Activated T-cell treated with anti-CD3 and anti-CD28 coated beads, Interleukin-2, amount 50 U/mL, for 24 hours (primary cell): ENCODE measurements around the gene TLE4.
"Not testable (repeated sequence)": the region's sequence is repeated elsewhere in the genome, so short reads cannot be mapped to it uniquely, and the experiment has no call there.

Experiments
- DNase-seq: peaks from one replicate; pipeline ENCODE4 v3.0.0-alpha.2; 2020
- H3K27ac Mint-ChIP-seq: 2 replicates; pipeline ENCODE4 v1.8.0; 2020; ENCODE audit warnings: mild to moderate bottlenecking, mixed read lengths
- H3K27me3 Mint-ChIP-seq: 2 replicates; pipeline ENCODE4 v1.8.0; 2020; ENCODE audit warnings: mixed read lengths
- H3K36me3 Mint-ChIP-seq: 2 replicates; pipeline ENCODE4 v1.8.0; 2020; ENCODE audit warnings: low read depth, mixed read lengths
- H3K4me1 Mint-ChIP-seq: 2 replicates; pipeline ENCODE4 v1.8.0; 2020; ENCODE audit warnings: low read depth, mixed read lengths
- H3K4me3 Mint-ChIP-seq: 2 replicates; pipeline ENCODE4 v1.8.0; 2020; ENCODE audit warnings: mild to moderate bottlenecking, moderate library complexity, mixed read lengths
- H3K9me3 Mint-ChIP-seq: 2 replicates; pipeline ENCODE4 v1.8.0; 2020; ENCODE audit warnings: mixed read lengths

The TLE4 gene

GRCh38 chr9:79604921-79605562 is 33.3 kb downstream of the TLE4 start:
- no peak for DNase-seq
- Mint-ChIP-seq H3K4me1 (peaks cover 38% of the 10 kb centered on the region), H3K36me3 (peaks cover 33% of the 10 kb centered on the region), H3K27ac (no peak overlapping the region), H3K4me3 (no peak overlapping the region), H3K9me3 (peaks cover 11% of the 10 kb centered on the region), H3K27me3 (no peaks in the 10 kb centered on the region)

GRCh38 chr9:79606529-79606928 is 34.8 kb downstream of the TLE4 start:
- not testable (repeated sequence) for H3K27me3 Mint-ChIP-seq, H3K4me3 Mint-ChIP-seq, DNase-seq, H3K27ac Mint-ChIP-seq
- peaks cover 27% of the 10 kb centered on the region for H3K36me3 Mint-ChIP-seq
- peaks cover 11% of the 10 kb centered on the region for H3K9me3 Mint-ChIP-seq
- peaks cover 42% of the 10 kb centered on the region for H3K4me1 Mint-ChIP-seq

GRCh38 chr9:79609468-79610018 is 37.8 kb downstream of the TLE4 start:
- peaks cover 5% of the 10 kb centered on the region for H3K9me3 Mint-ChIP-seq
- H3K27ac Mint-ChIP-seq = no peak overlapping the region

DNA sequence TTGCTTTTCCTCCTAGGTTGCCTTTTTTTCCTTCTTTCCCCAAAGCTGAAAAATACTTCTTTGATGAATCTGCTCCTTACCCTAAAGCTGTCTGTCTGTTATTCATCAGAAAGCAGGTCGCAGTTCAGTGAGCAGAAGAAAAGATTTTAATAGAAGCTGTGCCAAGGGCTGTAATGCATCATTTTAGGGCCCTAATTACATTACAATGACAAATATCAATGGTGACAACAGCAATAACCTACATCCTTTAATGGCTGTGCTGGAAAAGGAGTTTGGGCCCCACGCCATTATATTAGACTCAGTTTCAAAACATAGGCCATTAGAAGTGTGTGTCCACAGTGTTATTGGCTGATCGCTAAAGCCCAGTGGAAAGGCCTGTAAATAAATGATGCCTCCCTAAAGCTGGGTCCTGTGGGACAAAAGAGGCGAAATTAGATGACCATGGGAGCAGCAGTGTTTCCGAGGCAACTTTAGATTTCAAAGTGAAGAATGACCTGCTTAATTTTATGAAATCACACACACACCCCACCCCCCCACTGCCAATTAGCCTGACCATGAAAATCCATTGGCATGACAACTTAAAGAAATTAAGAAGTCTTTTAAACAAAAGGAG is 38.4 kb downstream of the TLE4 start:
- H3K9me3 Mint-ChIP-seq = peaks cover 5% of the 10 kb centered on the region
- H3K27me3 Mint-ChIP-seq = no peaks in the 10 kb centered on the region
- no peak overlapping the region for H3K4me3 Mint-ChIP-seq
- DNase-seq = no peak
- H3K36me3 Mint-ChIP-seq = peaks cover 34% of the 10 kb centered on the region
- H3K27ac Mint-ChIP-seq = no peak overlapping the region
- peaks cover 58% of the 10 kb centered on the region for H3K4me1 Mint-ChIP-seq

More at GRCh38 chr9:79609468-79610018, 37.8 kb downstream of the TLE4 start:
- Mint-ChIP-seq H3K4me1 (peaks cover 54% of the 10 kb centered on the region), H3K27me3 (no peaks in the 10 kb centered on the region), H3K36me3 (peaks cover 30% of the 10 kb centered on the region), H3K4me3 (no peak overlapping the region)
- no peak for DNase-seq

GRCh38 chr9:79610791-79611614 is 39.2 kb downstream of the TLE4 start:
- DNase-seq = no peak

DNA sequence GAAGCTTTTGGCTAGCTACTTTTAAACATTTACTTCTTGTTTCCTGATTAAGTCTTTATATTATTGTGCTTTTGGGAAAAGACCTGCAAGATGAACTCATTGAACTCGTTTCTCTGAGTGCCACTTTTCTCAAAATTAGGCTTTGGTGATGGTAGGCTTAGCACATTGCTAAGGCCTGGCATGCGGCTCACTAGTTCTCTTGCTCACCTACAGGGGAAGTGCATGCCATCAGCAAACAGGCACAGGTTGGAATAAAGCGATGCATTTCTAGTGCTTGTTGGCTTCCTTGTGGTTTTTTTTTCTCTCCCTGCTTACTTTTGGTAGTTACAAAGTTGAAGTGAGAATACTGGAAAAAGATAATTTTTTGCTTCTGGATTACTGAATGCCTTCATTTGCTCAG is 41.4 kb downstream of the TLE4 start:
- DNase-seq = no peak
- H3K4me3 Mint-ChIP-seq = no peak overlapping the region
- no peak overlapping the region for H3K27ac Mint-ChIP-seq
- H3K36me3 Mint-ChIP-seq = peaks cover 24% of the 10 kb centered on the region
- H3K27me3 Mint-ChIP-seq = no peaks in the 10 kb centered on the region
- no peaks in the 10 kb centered on the region for H3K9me3 Mint-ChIP-seq
- peaks cover 63% of the 10 kb centered on the region for H3K4me1 Mint-ChIP-seq

More at GRCh38 chr9:79610791-79611614, 39.2 kb downstream of the TLE4 start:
- Mint-ChIP-seq H3K36me3 (peaks cover 36% of the 10 kb centered on the region), H3K4me1 (peaks cover 58% of the 10 kb centered on the region), H3K27ac (no peak overlapping the region), H3K27me3 (no peaks in the 10 kb centered on the region), H3K4me3 (no peak overlapping the region), H3K9me3 (peaks cover 5% of the 10 kb centered on the region)

GRCh38 chr9:79615038-79615437 is 43.3 kb downstream of the TLE4 start:
- Mint-ChIP-seq H3K27me3 (no peaks in the 10 kb centered on the region), H3K9me3 (no peaks in the 10 kb centered on the region), H3K27ac (no peak overlapping the region), H3K36me3 (peaks cover 23% of the 10 kb centered on the region), H3K4me3 (no peak overlapping the region), H3K4me1 (peaks cover 66% of the 10 kb centered on the region)
- no peak for DNase-seq

DNA sequence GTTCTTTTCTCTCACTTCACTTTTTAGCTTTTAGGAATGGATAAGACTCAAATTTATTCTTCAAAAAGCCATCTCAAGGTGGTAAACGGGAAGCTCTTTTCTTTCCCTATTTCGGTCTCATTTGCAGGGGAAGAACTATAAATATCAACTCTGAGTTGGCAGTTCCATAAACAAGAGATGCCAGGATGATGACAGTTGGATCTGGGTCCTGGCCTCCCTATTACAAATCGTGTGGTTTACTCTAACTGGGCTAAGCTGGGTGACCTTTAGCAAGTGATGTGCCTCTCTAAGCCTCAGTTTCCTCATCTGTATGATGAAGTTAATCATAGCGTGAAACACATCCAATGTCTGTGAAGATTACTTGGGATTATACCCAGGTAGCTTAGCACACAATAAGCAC is 44.2 kb downstream of the TLE4 start:
- Mint-ChIP-seq H3K9me3 (no peaks in the 10 kb centered on the region), H3K36me3 (peaks cover 23% of the 10 kb centered on the region), H3K4me3 (no peak overlapping the region), H3K27ac (no peak overlapping the region), H3K4me1 (peaks cover 62% of the 10 kb centered on the region), H3K27me3 (no peaks in the 10 kb centered on the region)
- no peak for DNase-seq

DNA sequence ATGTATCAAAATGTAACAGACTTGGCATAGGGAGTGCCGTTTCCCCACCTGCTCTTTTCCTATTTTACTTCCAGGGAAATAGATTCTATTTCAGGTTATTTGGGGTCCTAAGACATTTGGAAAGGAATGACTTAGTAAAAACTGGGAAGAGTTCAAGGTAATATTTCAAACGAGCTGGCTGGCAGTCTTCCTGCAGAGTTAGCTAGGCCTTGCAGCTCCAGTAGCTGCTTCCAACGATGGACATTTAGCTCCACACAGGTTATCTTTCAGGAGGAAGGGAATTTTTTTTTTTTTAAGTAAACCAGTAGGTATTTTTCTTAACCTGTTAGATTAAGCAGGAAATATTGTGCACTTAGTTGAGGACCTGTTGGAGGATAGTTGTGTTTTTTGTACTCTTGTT is 45.2 kb downstream of the TLE4 start:
- Mint-ChIP-seq H3K4me3 (no peak overlapping the region), H3K36me3 (peaks cover 23% of the 10 kb centered on the region), H3K4me1 (peaks cover 62% of the 10 kb centered on the region), H3K9me3 (no peaks in the 10 kb centered on the region), H3K27ac (no peak overlapping the region), H3K27me3 (no peaks in the 10 kb centered on the region)
- no peak for DNase-seq

DNA sequence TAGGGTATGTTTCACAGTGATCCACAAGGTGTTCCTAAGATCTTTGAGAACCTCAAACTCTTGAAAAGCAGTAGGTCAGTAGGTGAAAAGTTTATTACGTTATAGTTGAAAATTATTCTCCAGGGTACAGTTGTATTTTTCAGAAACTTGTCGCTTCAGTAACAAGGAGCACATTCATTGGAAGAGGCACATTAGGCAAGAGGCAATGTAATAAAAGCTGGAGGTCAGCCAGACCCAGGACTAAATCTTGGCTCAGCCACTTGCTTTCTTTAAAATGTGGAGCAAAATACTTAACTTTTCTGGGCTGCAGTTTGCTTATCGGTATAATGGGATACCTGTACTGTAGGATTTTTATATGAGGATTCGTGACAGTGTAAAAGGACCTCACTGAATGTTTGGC is 45.6 kb downstream of the TLE4 start:
- no peak overlapping the region for H3K27ac Mint-ChIP-seq
- peaks cover 22% of the 10 kb centered on the region for H3K36me3 Mint-ChIP-seq
- no peak for DNase-seq
- H3K27me3 Mint-ChIP-seq = no peaks in the 10 kb centered on the region
- peaks cover 61% of the 10 kb centered on the region for H3K4me1 Mint-ChIP-seq
- no peaks in the 10 kb centered on the region for H3K9me3 Mint-ChIP-seq
- no peak overlapping the region for H3K4me3 Mint-ChIP-seq

DNA sequence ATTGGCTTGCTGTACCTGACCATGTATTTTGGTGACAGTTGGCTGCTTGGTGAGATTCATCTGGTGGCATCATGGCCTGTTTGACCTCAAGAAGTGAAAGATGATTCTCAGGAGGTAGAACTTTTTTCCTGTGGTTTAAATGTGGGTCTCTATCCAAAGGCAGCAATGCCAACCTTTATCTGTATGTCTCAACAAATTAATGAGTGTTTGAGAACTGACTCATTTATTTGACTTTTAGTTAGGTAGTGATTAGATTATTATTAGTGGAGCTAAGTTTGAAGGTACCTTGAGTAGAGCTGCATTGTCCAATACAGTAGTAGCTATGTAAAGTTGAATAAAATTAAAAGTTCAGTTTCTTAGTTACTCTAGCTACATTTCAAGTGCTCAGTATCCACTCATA is 48.2 kb downstream of the TLE4 start:
- Mint-ChIP-seq H3K27ac (no peak overlapping the region), H3K9me3 (no peaks in the 10 kb centered on the region), H3K36me3 (peaks cover 5% of the 10 kb centered on the region), H3K4me1 (peaks cover 50% of the 10 kb centered on the region), H3K27me3 (no peaks in the 10 kb centered on the region), H3K4me3 (no peak overlapping the region)
- no peak for DNase-seq

DNA sequence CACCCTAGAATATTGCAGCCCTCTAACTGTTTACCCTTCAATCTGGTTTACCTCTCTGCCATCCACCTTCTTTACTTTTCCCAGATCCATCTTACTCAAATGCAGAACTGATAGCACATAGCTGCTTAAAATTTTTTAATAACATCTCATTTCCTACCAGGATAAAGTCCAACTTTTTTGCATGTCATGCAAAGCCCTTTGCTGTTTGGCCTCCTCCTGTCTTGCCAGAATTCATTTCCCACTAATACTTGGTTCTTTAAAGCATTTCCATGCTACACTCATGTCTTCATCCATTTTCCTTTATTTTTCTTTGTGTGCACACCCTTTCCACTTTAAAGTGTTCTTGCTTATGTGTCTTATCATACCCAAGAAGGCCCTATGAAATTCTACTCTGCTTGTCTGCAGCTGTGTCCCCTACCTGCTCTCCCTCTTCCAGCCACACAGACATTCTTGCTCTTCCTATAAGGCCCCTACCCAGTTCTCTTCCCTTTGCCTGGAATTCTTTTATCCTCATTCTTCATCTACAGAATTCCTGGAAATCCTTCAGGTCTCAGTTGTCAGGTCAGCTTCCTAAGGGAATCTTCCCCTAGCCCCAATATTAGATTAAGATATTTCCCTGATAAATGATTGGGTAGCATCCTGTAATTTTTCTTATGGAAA is 50.3 kb downstream of the TLE4 start:
- Mint-ChIP-seq H3K4me3 (no peak overlapping the region), H3K4me1 (peaks cover 53% of the 10 kb centered on the region), H3K27ac (no peak overlapping the region), H3K27me3 (no peaks in the 10 kb centered on the region), H3K9me3 (no peaks in the 10 kb centered on the region), H3K36me3 (no peaks in the 10 kb centered on the region)
- DNase-seq = no peak

DNA sequence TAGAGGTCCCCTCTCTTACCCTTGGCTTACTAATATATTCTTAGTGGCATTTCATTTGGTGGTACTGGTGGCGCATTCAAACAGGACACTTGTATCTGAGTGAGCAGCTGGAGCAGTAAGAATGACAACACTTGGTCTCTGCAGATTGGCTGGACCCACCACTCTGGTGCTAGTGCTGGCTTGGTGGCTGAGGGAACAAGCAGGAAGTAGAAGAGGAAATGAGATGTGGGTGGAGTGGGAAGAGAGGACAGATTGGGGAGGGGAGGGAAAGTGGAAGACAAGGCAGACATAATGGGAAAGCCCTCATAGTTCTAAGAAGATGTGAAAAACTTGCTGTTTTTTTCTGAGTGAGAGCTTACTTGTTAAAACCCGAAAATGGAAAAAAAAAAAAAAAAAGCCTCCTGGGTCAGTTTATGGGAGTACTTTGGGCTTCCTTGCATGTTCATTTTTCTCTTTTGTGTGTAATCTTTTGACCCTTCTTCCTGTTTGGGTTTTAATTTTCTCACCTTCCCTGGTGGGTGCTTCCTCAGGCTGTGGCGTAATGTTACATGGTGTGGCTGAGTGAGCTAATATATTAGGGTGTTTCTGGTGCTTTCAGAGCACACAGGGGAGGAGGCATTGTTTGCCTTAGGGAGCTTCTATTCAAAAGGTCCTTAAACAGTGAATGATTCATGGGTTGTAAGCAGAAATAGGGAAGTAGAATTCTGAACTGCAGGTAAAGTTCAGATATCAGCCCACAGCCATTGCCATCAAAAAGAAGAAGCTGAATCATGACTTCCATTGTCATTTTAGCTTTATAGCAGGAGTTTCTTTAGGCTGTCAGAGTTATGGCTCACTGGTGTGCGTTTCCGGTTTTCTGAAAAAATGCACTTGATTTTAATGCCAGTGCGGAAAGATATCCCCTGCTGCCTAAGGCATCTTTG is 52.3 kb downstream of the TLE4 start:
- DNase-seq = peak; percentile 44
- Mint-ChIP-seq H3K27me3 (no peaks in the 10 kb centered on the region), H3K36me3 (peaks cover 12% of the 10 kb centered on the region), H3K4me1 (peaks cover 60% of the 10 kb centered on the region), H3K9me3 (no peaks in the 10 kb centered on the region), H3K27ac (peak overlapping the region; percentile 91), H3K4me3 (peak overlapping the region; percentile 59)
